Non-pigmented ciliary epithelial cell (primary cell): ENCODE measurements around the gene PPFIA1.
"Not testable (repeated sequence)": the region's sequence is repeated elsewhere in the genome, so short reads cannot be mapped to it uniquely, and the experiment has no call there.

Experiments
- DNase-seq: peaks from one replicate; pipeline ENCODE4 v3.0.0-alpha.2; 2010; ENCODE audit warnings: low read depth

Gene PPFIA1

DNA sequence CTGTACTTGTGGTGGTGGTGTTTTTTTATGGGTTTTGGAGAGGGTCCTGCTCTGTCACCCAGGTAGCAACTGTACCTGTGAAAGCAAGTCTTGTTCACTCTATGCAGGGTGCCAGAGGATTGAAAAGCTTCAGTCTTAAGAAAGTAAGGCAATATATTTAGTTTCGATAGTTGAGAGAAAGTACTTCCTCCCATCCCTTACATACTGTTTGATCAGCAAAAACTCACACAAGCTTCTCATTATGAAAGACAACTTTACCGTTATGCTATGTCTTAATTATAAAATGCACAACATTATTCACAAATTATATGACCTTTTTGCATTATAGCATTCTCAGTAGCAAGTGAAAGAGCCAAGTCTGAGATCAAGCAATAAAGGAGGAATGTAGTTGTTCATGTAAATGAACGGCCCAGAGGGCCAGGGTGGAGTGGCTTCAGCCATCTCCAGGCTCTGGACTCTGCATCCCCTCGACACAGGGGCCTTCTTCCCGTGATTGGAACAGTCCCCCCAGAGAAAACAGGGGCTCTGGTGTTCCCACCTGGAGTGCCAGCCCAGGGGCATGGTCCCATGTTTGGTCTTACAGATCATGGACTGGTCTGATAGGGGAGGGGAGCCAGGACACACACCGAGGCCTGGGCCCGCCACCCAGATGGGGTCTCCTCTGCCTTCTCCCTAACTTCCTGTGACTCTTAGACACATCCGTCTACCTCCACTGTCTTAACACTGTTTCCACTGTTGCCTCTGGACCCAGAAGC, 89.1 kb downstream of the PPFIA1 start:
- DNase-seq, result no peak

DNA sequence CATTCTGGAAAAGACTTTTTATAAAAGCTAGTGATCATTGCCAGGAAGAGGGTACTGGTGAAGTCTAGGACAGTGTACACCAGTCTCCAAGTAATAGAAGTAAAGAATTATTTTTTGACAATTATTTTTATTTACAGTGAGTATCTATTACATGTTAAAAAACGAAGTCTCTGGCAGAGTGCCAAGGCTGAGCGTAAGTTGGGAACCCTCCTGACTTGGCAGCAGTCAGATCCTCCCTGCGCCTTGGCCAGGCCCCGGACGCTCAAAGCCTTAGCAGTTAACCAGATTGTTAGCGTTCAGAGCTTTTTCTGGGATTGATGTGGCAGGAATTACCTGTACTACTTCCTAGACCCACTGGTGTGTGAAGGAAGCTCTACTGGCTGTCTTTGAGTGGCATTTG, 89.7 kb downstream of the PPFIA1 start:
- DNase-seq, result no peak

DNA sequence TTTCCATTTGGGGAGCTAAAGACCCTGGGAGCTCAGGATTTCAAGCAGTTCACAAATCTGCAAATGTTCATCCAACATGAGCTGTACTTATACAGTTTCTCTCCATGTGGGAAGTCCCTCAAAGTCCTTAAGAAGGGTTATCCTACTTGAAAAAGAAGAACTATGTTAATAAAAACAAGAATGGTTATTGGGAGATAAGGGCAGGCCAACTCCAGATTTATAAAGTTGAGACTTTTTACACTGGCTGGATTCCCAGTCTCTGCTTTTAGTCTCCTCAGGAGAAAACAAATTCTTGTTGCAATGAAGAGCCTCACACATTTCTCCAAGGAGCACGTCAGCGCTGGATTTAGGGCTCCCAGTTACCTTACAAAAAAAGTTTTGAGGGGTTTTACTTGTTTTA, 93.7 kb downstream of the PPFIA1 start:
- DNase-seq, result no peak

DNA sequence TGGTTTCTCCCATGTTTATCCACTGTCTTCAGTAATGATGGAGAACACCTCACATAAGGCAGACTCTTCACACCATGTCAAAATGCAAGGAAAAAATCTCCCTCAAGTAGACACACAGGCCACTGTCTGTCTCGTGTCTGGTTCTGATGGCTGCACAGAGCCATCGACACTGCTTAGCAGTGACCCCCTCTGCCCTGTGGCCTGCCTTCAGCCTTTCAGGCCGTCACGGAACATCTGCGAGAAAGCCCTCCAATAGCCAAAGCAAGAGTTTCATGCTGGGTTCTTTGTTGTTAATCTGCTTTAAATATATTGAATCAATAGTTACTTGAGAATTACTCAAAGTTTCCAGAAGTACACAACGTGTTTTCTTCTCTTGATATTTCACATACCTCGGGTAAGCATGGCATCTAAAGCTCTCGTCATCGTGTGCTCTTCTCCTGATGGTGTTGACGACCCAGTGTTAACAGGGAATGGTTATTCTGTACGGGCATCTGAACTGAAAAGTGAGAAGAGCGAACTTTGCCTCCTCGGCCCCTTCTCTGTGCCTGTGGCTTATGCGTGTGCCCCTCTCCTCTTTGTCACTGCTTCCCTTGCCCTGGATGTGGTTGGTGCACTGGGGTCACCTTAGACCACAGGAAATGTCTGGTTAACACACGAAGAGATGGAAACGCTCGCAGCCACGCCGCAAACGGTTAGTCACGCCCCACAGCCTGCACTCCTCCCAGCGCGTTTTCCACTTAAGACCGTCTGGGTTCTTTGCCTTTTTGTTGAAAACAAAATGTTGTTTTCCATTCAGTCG, 94.5 kb downstream of the PPFIA1 start:
- no peak for DNase-seq

DNA sequence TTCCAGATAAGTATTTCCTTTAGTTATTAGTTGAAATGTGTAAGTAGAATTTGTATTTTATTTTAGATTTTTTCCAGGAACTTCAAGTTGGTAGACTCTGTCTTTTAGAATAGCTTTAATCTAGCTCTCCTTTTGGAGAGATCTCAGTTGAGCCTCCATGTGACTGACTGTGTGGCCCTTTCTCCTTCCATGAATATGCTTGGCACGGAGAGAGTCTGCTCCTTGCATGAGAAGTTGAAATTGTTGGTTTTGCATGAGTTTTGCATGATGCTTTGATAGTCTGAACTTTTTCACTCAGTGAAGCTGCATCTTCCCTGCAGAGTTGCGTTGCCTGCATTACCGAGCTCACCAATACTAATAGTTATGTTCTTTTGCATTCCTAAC, 95.0 kb downstream of the PPFIA1 start:
- no peak for DNase-seq

DNA sequence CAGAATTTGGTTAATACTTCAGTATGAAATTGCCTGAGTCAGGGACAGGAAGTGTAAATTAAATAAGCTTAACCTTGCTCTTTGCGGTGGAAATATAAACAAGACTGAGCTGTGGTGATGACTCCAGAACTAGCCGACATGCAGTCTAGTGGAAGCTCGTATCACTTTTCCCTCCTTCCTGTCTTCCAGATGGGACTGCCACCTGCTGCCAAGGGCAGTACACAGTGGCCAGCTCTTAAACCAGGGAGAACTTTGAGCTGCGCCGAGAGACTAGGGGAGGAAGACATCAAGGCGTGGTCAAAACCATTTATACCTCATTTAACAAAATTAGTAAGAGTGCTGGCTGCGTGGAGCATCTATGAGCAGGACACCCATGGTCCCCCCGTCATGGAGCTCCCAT, 96.6 kb downstream of the PPFIA1 start:
- DNase-seq, result no peak

DNA sequence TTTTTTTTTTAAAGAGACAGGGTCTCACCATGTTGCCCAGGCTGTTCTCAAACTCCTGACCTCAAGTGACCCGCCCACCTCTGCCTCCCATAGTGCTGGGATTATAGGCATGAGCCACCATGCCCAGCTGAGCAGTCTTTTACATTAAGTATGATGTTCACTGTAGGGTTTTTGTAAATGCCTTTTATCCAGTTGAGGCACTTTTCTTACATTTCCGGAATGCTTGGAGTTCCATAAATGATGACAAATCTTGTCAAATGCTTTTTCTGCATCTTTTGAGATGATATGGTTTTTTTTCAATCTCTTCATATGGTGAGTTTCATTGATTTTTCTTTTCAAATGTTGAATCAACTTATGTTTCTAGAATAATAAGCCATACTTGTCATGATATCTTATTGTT, 98.5 kb downstream of the PPFIA1 start:
- DNase-seq, result no peak

DNA sequence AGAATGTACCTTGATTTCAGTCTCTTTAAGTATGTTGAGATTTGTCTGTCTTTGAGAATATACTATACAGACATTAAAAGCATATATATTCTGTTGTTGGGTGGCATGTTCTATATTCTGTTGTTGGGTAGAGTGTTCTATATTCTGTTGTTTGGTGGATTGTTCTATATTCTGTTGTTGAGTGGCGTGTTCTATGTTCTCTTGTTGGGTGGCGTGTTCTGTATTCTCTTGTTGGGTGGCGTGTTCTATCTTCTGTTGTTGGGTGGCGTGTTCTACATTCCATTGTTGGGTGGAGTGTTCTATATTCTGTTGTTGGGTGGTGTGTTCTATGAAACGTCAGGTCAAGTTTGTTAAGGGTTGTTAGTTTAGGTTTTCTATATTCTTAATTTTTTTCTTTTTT, 100.8 kb downstream of the PPFIA1 start:
- DNase-seq, result no peak

DNA sequence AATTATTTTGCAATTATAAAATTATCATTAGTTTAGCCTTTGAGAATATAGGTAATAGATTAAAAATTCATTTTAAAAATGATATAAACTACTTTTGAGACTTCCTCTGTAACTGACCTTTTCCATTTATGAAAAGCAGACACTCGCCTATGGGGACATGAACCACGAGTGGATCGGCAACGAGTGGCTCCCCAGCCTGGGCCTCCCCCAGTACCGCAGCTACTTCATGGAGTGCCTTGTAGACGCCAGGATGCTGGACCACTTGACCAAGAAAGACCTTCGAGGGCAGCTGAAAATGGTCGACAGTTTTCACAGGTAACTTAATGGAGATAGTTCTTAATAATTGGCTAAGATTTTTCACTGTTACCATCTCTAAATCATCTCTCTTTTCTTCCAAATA, 101.6 kb downstream of the PPFIA1 start:
- DNase-seq, result no peak

DNA sequence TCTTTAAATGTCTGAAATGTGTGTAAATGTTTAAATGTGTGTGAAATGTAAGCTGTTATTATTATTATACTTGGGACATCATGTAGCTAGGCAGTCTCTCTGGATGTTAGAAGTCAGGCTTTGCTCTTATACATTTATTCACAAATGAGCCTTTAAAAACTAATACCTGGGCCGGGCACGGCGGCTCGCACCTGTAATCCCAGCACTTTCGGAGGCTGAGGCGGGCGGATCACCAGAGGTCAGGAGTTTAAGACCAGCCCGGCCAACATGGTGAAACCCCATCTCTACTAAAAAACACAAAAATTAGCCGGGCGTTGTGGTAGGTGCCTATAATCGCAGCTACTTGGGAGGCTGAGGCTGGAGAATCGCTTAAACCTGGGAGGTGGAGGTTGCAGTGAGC, 106.1 kb downstream of the PPFIA1 start:
- DNase-seq, result no peak

DNA sequence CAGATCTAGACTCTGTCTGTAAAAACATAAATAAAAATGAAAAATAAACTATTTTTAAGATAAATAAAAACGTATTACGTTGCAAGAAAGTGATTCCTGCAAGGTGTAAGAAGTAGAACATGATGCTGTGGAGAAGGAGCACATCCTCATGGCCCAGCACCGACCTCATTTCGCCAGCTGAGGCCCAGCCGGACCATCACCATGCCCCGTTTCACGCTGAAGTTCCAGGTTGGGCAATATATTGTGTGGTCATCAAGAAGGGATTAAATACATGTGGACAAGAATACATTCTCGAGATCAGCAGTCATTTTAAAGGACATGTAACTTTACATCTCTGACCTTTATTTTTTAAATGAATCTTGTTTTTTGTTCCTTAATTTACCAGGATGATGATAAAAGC, 107.2 kb downstream of the PPFIA1 start:
- no peak for DNase-seq

DNA sequence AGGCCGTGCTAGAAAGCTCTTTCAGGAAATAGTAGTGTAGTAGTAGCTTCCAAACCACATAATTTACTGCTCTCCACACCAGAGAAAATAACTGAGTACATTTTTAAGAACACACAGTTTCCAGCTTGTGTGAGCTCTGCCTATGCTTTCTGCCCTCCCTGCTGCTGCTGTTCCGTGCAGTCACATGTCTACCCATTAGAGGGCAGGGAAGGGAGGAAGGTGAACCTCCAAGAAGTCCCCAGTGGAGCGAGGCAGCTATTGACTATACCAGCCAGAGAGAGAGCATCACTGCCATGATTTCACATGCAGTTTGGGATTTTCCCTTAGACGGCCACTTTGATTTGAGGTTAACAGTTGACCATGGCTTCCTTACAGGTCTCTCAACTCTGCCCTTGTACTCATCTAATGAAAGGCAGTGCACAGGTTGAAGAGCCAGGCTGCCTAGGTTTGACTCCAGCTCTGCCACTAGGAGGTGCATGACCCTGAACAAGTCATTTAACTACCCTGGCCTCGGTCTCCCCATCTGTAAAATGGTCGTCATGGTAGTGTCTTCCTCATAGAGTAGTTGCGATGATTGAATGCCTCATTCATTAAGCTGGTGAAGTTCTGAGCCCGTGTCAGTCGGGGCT, 108.1 kb downstream of the PPFIA1 start:
- no peak for DNase-seq

DNA sequence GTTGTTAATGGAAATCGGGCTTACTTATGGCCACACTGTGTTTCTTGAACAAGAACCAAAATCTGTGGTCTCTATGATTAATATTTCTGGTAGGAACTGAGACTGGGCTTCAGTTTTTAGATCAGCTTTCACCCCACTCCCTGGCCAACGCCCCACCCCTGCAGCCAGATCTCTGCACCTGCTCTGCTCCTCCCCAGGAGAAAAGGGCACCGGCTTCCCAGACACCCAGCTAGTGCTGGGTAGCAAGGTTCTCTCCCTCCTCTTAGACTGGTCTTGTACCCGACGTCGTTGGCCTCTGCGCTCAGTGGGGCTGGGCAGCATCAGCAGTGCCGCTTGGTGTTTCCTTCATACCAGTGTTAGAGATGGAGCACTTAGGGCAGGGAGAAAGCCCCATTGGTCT, 110.9 kb downstream of the PPFIA1 start:
- DNase-seq, result no peak

DNA sequence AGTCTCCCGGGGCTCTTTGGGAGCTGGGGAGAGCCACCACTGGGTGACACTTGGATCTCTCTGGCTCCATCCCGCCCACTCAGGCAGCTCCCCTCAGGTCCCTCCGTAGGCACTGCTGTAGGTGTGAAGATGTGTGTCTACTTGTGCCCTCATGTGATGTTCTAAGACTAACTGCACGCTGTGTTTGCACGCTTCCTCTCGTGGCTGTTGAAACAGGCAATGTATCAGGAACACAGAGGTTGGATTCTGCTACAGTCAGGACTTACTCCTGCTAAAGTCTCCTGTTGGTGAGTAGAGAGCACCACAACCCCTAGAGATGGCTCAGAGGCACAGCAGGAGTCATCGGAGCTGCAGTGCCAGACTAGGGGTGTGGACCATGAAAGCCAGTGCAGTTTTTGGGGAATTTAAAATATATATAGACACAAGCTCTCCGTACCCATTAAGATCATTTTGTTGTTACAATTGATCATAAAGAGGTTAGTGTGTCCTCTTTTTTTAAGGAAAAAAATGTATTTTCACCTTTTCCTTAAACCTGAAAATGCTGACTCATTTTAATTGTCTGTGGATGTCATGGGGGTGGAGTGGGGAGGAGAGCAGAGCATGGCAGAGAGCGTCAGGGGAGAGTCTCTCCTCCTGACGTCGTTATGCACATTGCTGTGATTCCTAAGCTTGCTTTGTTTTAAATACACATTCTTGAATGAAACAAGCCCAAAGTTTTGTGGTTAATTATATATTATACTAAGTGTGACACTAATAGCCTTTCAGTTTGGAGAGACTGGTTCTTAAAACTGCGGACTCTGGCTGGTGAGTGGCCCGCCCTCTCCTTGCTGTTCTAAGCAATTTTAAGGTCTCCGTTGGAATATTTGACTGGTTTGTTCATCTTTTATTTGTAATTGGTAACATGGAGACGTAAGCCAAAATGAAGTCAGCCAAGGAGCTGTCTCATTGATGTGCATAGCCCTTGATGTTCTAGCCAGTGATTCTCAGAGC, 111.7 kb downstream of the PPFIA1 start:
- DNase-seq, result peak; percentile 51

DNA sequence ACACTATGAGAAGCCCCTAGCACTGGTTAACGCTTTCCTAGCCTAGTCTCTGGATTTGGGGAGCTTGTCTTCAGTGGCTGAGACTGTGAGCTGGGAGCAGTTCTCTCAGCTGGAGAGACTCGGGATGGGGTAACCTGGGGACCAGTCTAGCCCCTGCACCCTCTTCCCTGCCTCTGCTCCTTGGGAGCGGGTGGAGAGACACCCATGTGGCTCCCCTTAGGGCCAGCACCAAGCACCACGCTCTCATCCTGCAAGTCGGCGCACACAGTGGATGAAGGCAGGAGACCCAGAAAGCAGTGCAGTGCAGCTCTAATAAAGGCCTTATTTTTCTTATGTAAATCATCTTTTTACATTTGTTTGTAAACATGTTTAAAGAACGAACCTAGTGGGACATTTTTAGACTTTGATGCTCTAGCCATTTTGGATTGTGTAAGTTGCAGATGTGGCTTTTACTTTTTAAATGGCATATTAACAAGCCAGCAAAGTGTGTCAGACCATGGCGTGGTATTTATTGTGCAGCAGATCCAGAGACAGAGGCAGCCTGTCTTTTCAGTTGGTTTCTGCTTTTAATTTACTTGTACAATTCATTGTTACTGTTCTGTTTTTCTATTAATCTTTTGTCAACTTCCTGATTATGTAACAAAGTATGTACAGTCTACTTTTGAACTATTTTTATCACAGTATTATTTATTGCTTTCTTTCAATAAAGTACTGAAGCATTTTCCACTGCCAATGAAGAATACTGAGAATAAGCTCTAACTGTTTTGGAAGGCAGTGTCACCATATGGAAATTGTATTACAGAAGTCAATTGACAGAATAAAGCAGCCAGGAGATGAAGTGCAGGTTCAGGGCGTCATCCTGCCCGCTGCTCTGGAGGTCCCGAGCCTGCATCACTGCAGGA, 113.4 kb downstream of the PPFIA1 start:
- DNase-seq, result no peak

DNA sequence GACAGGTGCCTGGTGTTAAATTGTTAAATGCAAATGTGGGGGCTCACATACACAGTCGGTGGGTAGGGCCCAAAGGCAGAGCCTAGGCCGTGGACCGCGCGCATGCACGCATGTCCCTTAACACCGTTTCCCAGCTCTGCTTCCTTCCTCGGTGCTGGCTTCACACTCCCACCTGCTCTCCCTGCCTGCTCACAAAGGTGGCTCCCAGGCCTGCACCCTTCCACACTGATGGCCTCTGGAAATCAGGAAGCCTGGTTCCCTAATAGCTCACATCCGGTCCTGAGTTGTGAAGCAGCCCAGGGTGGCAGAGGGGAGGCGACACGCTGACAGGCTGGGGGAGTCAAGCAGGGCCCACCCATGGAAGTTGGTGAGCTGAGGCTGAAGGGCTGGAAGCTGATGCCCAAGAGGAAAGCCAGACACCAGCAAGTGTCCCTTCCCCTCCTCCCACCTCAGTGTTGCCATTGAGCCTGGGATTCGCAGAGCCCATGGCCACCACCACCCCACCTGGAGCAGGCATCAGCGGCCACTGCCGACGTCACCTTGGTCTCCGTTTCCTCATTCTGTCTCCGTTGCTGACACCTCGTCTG, 114.2 kb downstream of the PPFIA1 start:
- DNase-seq, result no peak

DNA sequence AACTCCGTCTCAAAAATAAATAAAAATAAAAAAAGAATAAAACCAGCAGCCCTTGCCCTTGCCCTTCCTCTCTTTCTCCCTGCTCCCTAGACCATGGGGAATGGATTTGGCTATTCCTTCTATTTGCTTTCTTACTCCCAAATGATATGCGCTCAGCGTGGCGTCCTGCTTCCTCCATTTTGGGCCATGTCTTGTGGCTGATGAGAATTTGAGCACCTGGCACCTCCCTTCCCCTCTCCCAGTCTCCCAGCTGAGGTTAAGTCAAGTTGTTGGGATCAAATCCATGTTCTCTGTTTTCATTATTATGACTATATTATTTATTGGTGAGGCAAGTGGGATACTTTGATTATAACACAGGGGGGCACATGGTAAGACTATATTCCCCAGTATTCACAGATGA, 117.1 kb downstream of the PPFIA1 start:
- DNase-seq, result no peak

DNA sequence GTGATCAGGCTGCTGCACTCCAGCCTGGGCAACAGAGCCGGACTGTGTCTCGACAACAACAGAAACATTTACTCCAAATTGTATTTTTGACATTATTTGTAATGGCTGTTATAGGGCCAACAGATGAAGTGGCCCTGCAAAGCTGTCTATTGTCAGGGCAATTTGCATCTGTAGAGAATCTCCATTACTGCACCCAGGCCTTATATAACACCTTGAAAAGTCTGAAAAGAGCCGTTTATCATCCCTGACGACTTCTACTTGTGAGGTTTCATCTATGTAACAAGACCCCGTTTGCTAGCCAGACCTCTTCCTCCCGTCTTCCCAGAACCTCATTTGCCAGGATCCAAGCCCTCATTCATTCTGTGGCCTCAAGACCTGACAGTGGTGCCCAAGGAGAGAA, 118.7 kb downstream of the PPFIA1 start:
- no peak for DNase-seq

DNA sequence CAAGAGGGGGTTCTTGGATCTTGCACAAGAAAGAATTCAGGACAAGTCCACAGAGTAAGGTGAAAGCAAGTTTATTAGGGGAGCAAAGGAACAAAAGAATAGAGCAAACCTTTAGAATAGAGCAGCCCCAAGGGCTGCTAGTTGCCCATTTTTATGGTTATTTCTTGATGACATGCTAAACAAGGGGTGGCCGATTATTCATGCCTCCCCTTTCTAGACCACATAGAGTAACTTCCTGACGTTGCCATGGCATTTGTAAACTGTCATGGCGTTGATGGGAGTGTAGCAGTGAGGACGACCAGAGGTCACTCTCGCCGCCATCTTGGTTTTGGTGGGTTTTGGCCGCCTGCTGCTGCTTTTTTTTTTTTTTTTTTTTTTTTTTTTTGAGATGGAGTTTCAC, 120.4 kb downstream of the PPFIA1 start:
- not testable (repeated sequence) for DNase-seq

DNA sequence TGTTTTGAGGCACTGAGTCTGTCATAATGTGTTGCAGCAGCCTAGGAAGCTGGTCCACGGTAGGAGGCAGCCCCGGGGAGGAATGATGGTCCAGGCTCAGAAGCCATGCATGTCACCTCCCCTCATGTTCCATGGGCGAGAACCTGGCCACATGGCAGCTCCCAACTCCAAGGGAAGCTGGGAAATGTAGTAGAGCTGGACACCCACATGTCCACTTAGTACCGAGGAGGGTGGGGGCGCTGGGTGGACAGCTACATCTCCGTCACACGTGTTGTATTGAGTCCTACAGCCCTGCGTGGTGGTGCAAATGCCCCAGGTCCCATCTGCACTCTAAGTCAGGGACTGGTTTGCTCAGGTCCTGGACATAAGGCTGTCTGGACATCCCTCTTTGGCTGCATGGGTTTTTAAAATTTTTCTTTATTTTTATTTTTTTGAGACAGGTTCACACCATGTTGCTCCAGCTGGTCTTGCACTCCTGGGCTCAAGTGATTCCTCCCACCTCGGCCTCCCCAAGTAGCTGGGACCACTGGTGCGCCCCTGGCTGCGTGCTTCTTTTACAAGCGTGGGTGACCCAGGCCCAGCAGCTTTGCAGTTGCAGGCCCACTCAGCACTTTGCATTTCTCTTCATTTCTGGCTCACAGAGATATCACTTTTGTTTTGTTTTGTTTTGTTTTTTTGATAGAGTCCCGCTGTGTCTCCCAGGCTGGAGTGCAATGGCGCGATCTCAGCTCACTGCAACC, 123.9 kb downstream of the PPFIA1 start:
- DNase-seq, result no peak
